ENCODE measurements around the gene PDE3B. TPM values are rescaled to one million over a fixed set of nuclear protein-coding genes. Genes with fewer than 3 reads are reported as not detected.
A peak's percentile ranks its signal among the peaks of the same experiment; 100 is the strongest.

Gene PDE3B
- total and polyA plus RNA-seq, 9 of the 15 experiments (the other 6 are each of a cell fraction or from before 2014, with no cell fraction given): 2.3 to 22.5 (median 12.2) TPM

GRCh38 chr11:14623036-14623435, 20.6 kb upstream of the PDE3B start:
- ATAC-seq: peak; percentile 61
- intact Hi-C loops (cut with micrococcal nuclease): loop anchor here (5.0 kb wide), 1 partner anchor 284 kb away; no protein-coding TSS in a partner anchor
- no peaks in the 10 kb centered on the region for H3K9me1 ChIP-seq (ENCODE audit: control insufficient read depth, insufficient read depth, low read length)
- no peak overlapping the region for H3K9ac ChIP-seq (ENCODE audit: insufficient read depth in 1 of 2, low read depth in 2 of 2, low read length in 2 of 2)
- peak; percentile 8 to 53; a peak in 2 of 4 replicates for TF ChIP-seq RAD21 (CRISPR knock-in tag; conservative IDR thresholded peaks at IDR 0.05 in 1 of 2, IDR thresholded peaks at IDR 0.05 in 1 of 2)
- TF ChIP-seq CTCF (IDR thresholded peaks at IDR 0.05 in 2 of 3, conservative IDR thresholded peaks at IDR 0.05 in 1 of 3; ENCODE audit: insufficient read depth in 2 of 3, low read depth in 1 of 3, low read length in 3 of 3): peak in 2 of 3 experiments; percentile 11 to 34; a peak in 2 of 6 replicates
- no peak for TF ChIP-seq CREB1 (IDR thresholded peaks at IDR 0.05)
- TF ChIP-seq CREB1 (CRISPR knock-in tag; IDR thresholded peaks at IDR 0.05): no peak
- no peak for TF ChIP-seq POLR2B (IDR thresholded peaks at IDR 0.05; ENCODE audit: low read depth, partially characterized antibody)
- no peak for TF ChIP-seq RHOXF2B (CRISPR knock-in tag; conservative IDR thresholded peaks at IDR 0.05)
- TF ChIP-seq ZNF174 (CRISPR knock-in tag; IDR thresholded peaks at IDR 0.05): no peak
- TF ChIP-seq PRMT5 (CRISPR knock-in tag; IDR thresholded peaks at IDR 0.05): no peak
- no peak for TF ChIP-seq BRCA1 (IDR thresholded peaks at IDR 0.05)
- TF ChIP-seq BRCA1 (CRISPR knock-in tag; IDR thresholded peaks at IDR 0.05): no peak
- TF ChIP-seq MIER1 (IDR thresholded peaks at IDR 0.05; ENCODE audit: low read depth): no peak
- no peaks in the 10 kb centered on the region for H3K9me3 ChIP-seq (replicated peaks; ENCODE audit: control insufficient read depth, insufficient read depth, low read depth, low read length)
- peak in 2 of 4 experiments; percentile 14 for DNase-seq (ENCODE audit: extremely low read depth in 1 of 4, low spot score in 3 of 4)
- no TSS peak for BruUV-seq (replicated peaks)
- FAIRE-seq: no peak
- no peak overlapping the region for H3K4me3 ChIP-seq
- H3K4me2 ChIP-seq (ENCODE audit: insufficient read depth, low read length): no peak overlapping the region
- H3K36me3 ChIP-seq (ENCODE audit: control insufficient read depth, insufficient read depth, low read length): peaks cover 70% of the 10 kb centered on the region
- in situ Hi-C loops (cut with MboI): no loop called here
- no peak overlapping the region for H3K27ac ChIP-seq (ENCODE audit: extremely low read depth, low read depth, low read length)
- no peaks in the 10 kb centered on the region for H3K4me1 ChIP-seq (replicated peaks in 1 of 2; ENCODE audit: control insufficient read depth in 2 of 2, insufficient read depth in 2 of 2, low read length in 2 of 2)
- WGBS (ENCODE audit: insufficient coverage, low coverage, missing lambda C conversion rate): 96% methylated on average over 3 of the region's 3 CpGs
- no peak overlapping the region for H2AFZ ChIP-seq (ENCODE audit: low read depth, low read length)
- H4K20me1 ChIP-seq (replicated peaks; ENCODE audit: control insufficient read depth, insufficient read depth, low read length): no peaks in the 10 kb centered on the region
- ChIA-PET CTCF (ENCODE audit: low intra/inter-chr PET ratio) (no interaction called here), POLR2A (interaction anchor here (0.6 to 1.1 kb wide), 4 partner anchors 17 to 1246 kb away, joined by 3 to 4 read pairs (median 3); no protein-coding TSS in a partner anchor)
- peaks cover 23% of the 10 kb centered on the region; the same call in 2 of the 3 replicates for H3K79me2 ChIP-seq (ENCODE audit: control insufficient read depth, insufficient read depth, low read length)
- no peaks in the 10 kb centered on the region for H3K27me3 ChIP-seq (ENCODE audit: control insufficient read depth in 2 of 2, insufficient read depth in 2 of 2, low read length in 2 of 2)

Measured in K562 (cell line).